Endothelial cell of umbilical vein (primary cell): ENCODE data around the gene ERBB4. TPM values are rescaled to one million over a fixed set of nuclear protein-coding genes. Genes with fewer than 3 reads are reported as not detected.

Source experiments
- BruUV-seq: library from RNA; stranded (reverse); fragments of 400-500 nt; replicated peaks from 2 replicates; lab custom pipeline; 2021; lab: Mats Ljungman, UMichigan
- CTCF ChIA-PET: fragments of 300-600, 350-600 bp; sonication (Branson Sonifier 250); formaldehyde crosslinking; loops from one replicate; lab custom pipeline; 2021; ENCODE audit warnings: antibody characterized with exemption, inconsistent platforms; lab: Charles Lee
- POLR2A ChIA-PET: fragments of 300-600, 350-600 bp; sonication (Branson Sonifier 250); formaldehyde crosslinking; loops from one replicate; lab custom pipeline; 2021; ENCODE audit warnings: antibody characterized with exemption, inconsistent platforms; lab: Charles Lee
- DNase-seq: peaks from one replicate; pipeline ENCODE4 v3.0.0-alpha.2; 2011; ENCODE audit warnings: low read depth, low spot score
- FAIRE-seq: peaks from 2 replicates; lab custom pipeline; 2011; peaks lifted over from hg19 to GRCh38; lab: Jason Lieb, UNC
- H2AFZ ChIP-seq: 2 replicates; pipeline ENCODE4 v1.6.0; 2012; ENCODE audit warnings: low read depth, low read length, control low read depth, inconsistent platforms
- H3K27ac ChIP-seq: 2 replicates; pipeline ENCODE4 v1.5.1; 2011; ENCODE audit warnings: low read depth, mild to moderate bottlenecking, control low read depth, low read length, moderate library complexity; ENCODE audit not compliant: insufficient read depth
- H3K27me3 ChIP-seq, 2 experiments: 2 replicates each; pipeline versions ENCODE4 v1.6.0 to v1.6.1; 2011; ENCODE audit warnings: low read length in 2 of 2, mixed read lengths in 1 of 2; ENCODE audit not compliant: control insufficient read depth in 2 of 2, insufficient read depth in 2 of 2
- H3K36me3 ChIP-seq, 2 experiments: 2 replicates in 1 of 2; 3 replicates in 1 of 2; pipeline ENCODE4 v1.5.1; 2011; ENCODE audit warnings: low read length in 2 of 2, mild to moderate bottlenecking in 1 of 2, moderate library complexity in 1 of 2; ENCODE audit not compliant: control insufficient read depth in 2 of 2, insufficient read depth in 2 of 2; ENCODE audit errors: extremely low read depth in 1 of 2
- H3K4me1 ChIP-seq: 3 replicates; pipeline ENCODE4 v1.5.1; 2011; ENCODE audit warnings: mild to moderate bottlenecking, low read length; ENCODE audit not compliant: control insufficient read depth, insufficient read depth; ENCODE audit errors: extremely low read depth
- H3K4me2 ChIP-seq: 2 replicates; pipeline ENCODE4 v1.6.1; 2011; ENCODE audit warnings: low read length, control low read depth, mixed read lengths; ENCODE audit not compliant: insufficient read depth
- H3K4me3 ChIP-seq, 3 experiments: fragments of 200-600 bp in 1 of 3; sonication (generic), shearing (Covaris generic) in 1 of 3; replicated peaks in 1 of 3; 2 replicates each; pipeline ENCODE4 v1.5.1; 2011 to 2016; ENCODE audit warnings: control low read depth in 3 of 3, low read length in 3 of 3, mild to moderate bottlenecking in 2 of 3, inconsistent platforms in 1 of 3, low read depth in 1 of 3, moderate library complexity in 1 of 3; ENCODE audit not compliant: insufficient read depth in 1 of 3
- H3K79me2 ChIP-seq: 2 replicates; pipeline ENCODE4 v1.6.0; 2012; ENCODE audit warnings: low read length, inconsistent platforms; ENCODE audit not compliant: control insufficient read depth, insufficient read depth
- H3K9ac ChIP-seq: replicated peaks from 2 replicates; pipeline ENCODE3; 2011; ENCODE audit warnings: low read length, control low read depth; ENCODE audit not compliant: insufficient read depth; ENCODE audit errors: extremely low read depth
- H3K9me1 ChIP-seq: replicated peaks from 3 replicates; pipeline ENCODE4 v1.6.0; 2011; ENCODE audit warnings: mild to moderate bottlenecking, low read length; ENCODE audit not compliant: control insufficient read depth, insufficient read depth; ENCODE audit errors: extremely low read depth
- H3K9me3 ChIP-seq: replicated peaks from 2 replicates; pipeline ENCODE4 v1.5.1; 2012; ENCODE audit warnings: low read length, inconsistent platforms; ENCODE audit not compliant: control insufficient read depth, insufficient read depth
- H4K20me1 ChIP-seq: replicated peaks from 2 replicates; pipeline ENCODE3; 2011; ENCODE audit warnings: mild to moderate bottlenecking, low read length; ENCODE audit not compliant: control insufficient read depth, insufficient read depth; ENCODE audit errors: extremely low read depth
- EZH2 ChIP-seq: IDR thresholded peaks from 2 replicates; pipeline ENCODE4 v1.6.1; 2012; ENCODE audit warnings: borderline replicate concordance, low read depth, mild to moderate bottlenecking, moderate library complexity, low read length, inconsistent platforms; ENCODE audit not compliant: severe bottlenecking
- FOS ChIP-seq: IDR thresholded peaks from 2 replicates; pipeline ENCODE4 v1.6.1; 2011; ENCODE audit warnings: mild to moderate bottlenecking, low read length, moderate library complexity, borderline replicate concordance; ENCODE audit not compliant: insufficient read depth
- GATA2 ChIP-seq: IDR thresholded peaks from 2 replicates; pipeline ENCODE4 v1.7.0; 2011; ENCODE audit warnings: low read depth, mild to moderate bottlenecking, moderate library complexity, mixed read lengths, low read length; ENCODE audit not compliant: insufficient read length, insufficient read depth
- JUN ChIP-seq: IDR thresholded peaks from 2 replicates; pipeline ENCODE4 v1.6.1; 2011; ENCODE audit warnings: borderline replicate concordance, low read depth; ENCODE audit not compliant: insufficient read length, insufficient read depth
- MAX ChIP-seq: IDR thresholded peaks from 2 replicates; pipeline ENCODE4 v1.6.1; 2011; ENCODE audit not compliant: insufficient read depth, insufficient read length
- MYC ChIP-seq: IDR thresholded peaks from one replicate; pipeline ENCODE4 v1.6.1; 2011; ENCODE audit warnings: mild to moderate bottlenecking, low read depth, low read length
- POLR2A ChIP-seq: IDR thresholded peaks from 2 replicates; pipeline ENCODE4 v1.6.1; 2012; ENCODE audit warnings: low read depth, mild to moderate bottlenecking, control low read depth, low read length
- POLR2AphosphoS5 ChIP-seq: IDR thresholded peaks from 2 replicates; pipeline ENCODE4 v1.6.1; 2012; ENCODE audit warnings: low read depth, mild to moderate bottlenecking, control low read depth, low read length, moderate library complexity; ENCODE audit not compliant: insufficient read depth
- dilution Hi-C: fragments of 300-500 bp; cut with MboI; formaldehyde crosslinking; loops from one replicate; pipeline ENCODE4 v1.15.0; 2019; ENCODE audit warnings: low sequenced_read_pairs; ENCODE audit not compliant: extremely low pct_ligation_motif_present
- intact Hi-C: fragments of 100-400 bp; cut with micrococcal nuclease; formaldehyde crosslinking; loops from one replicate; pipeline ENCODE4 v1.10.0; 2022
- polyA plus RNA-seq, 4 experiments: library from polyadenylated mRNA; depleted of rRNA in 3 of 4; stranded (reverse) in 3 of 4; unstranded in 1 of 4; fragments of >200 nt; gene quantifications; 2 replicates each; pipeline versions ENCODE4 v1.2.1 to v1.2.3, GENCODE V29; 2011 to 2012; ENCODE audit warnings: missing spikeins in 1 of 4
- total RNA-seq: library from RNA; stranded (reverse); gene quantifications from 2 replicates; pipeline ENCODE4 v1.2.3, GENCODE V29; 2021
- TF ChIP-seq, protein P1 (sequence below), 2 donors: IDR thresholded peaks; 1 replicate in 1 of 2; 2 replicates in 1 of 2; pipeline ENCODE4 v1.5.1; 2011; ENCODE audit warnings: low read length in 2 of 2, mild to moderate bottlenecking in 2 of 2, moderate library complexity in 2 of 2, control low read depth in 1 of 2, inconsistent platforms in 1 of 2, low read depth in 1 of 2; ENCODE audit not compliant: insufficient read depth in 1 of 2; ENCODE audit errors: extremely low read depth in 1 of 2

The ERBB4 gene
- total and polyA plus RNA-seq, 2 donors (not counting 3 experiments of a cell fraction or from before 2014, with no cell fraction given) = 0.01 to 0.27 TPM

DNA sequence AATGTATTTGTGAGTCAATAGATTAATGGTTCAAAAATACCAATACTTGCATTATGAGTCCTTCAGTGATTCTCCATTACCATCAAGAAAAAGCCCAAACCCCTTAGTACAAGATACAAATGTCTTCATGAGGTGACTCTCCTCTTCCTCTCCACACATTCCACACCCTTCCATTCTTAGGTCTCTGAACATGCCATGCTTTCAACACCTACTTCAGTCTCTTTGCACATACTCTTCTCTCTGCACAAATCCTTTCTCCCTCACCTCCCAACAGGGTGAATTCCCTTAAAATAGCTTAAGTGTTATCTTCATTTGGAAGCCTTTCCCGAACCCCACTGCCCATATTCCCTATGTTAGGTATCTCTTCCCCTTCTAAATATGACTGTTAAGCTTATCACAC lies 131.9 kb downstream of the ERBB4 start:
- no TSS peak for BruUV-seq
- Histone ChIP-seq H3K4me2 (no peak overlapping the region), H3K27me3 (no peaks in the 10 kb centered on the region)

More for the DNA sequence above, 131.9 kb downstream of the ERBB4 start:
- Histone ChIP-seq H3K27ac (no peak overlapping the region), H3K9ac (no peak overlapping the region), H3K79me2 (no peaks in the 10 kb centered on the region), H4K20me1 (no peaks in the 10 kb centered on the region), H2AFZ (no peak overlapping the region), H3K4me1 (no peaks in the 10 kb centered on the region), H3K4me3 (no peak overlapping the region), H3K36me3 (no peaks in the 10 kb centered on the region), H3K9me3 (no peaks in the 10 kb centered on the region), H3K9me1 (no peaks in the 10 kb centered on the region)
- DNase-seq (no peak), FAIRE-seq (no peak)
- ChIA-PET CTCF (interaction anchor here (0.9 kb wide), 1 partner anchor 161 kb away, joined by 3 read pairs; no protein-coding TSS in a partner anchor), POLR2A (no interaction called here)
- intact Hi-C loops (no loop called here), dilution Hi-C loops (no loop called here)
- TF ChIP-seq POLR2AphosphoS5 (no peak), POLR2A (no peak), FOS (no peak), MAX (no peak), JUN (no peak), EZH2 (no peak), GATA2 (no peak), MYC (no peak)
- TF ChIP-seq, protein P1, sequence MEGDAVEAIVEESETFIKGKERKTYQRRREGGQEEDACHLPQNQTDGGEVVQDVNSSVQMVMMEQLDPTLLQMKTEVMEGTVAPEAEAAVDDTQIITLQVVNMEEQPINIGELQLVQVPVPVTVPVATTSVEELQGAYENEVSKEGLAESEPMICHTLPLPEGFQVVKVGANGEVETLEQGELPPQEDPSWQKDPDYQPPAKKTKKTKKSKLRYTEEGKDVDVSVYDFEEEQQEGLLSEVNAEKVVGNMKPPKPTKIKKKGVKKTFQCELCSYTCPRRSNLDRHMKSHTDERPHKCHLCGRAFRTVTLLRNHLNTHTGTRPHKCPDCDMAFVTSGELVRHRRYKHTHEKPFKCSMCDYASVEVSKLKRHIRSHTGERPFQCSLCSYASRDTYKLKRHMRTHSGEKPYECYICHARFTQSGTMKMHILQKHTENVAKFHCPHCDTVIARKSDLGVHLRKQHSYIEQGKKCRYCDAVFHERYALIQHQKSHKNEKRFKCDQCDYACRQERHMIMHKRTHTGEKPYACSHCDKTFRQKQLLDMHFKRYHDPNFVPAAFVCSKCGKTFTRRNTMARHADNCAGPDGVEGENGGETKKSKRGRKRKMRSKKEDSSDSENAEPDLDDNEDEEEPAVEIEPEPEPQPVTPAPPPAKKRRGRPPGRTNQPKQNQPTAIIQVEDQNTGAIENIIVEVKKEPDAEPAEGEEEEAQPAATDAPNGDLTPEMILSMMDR (IDR thresholded peaks at IDR 0.05; ENCODE audit: extremely low read depth in 1 of 2, insufficient read depth in 1 of 2, low read depth in 1 of 2, low read length in 2 of 2) = no peak
